GM12801 (cell line): ENCODE data around the gene CEP76.

Experiments used
- TF ChIP-seq, protein P1 (sequence below): IDR thresholded peaks from one replicate; pipeline ENCODE4 v1.5.1; 2011; ENCODE audit warnings: control low read depth; ENCODE audit not compliant: insufficient read length; ENCODE audit errors: extremely low read depth

CEP76 gene

GRCh38 chr18:12637393-12637792 is 65.1 kb downstream of the CEP76 start:
- TF ChIP-seq, protein P1, sequence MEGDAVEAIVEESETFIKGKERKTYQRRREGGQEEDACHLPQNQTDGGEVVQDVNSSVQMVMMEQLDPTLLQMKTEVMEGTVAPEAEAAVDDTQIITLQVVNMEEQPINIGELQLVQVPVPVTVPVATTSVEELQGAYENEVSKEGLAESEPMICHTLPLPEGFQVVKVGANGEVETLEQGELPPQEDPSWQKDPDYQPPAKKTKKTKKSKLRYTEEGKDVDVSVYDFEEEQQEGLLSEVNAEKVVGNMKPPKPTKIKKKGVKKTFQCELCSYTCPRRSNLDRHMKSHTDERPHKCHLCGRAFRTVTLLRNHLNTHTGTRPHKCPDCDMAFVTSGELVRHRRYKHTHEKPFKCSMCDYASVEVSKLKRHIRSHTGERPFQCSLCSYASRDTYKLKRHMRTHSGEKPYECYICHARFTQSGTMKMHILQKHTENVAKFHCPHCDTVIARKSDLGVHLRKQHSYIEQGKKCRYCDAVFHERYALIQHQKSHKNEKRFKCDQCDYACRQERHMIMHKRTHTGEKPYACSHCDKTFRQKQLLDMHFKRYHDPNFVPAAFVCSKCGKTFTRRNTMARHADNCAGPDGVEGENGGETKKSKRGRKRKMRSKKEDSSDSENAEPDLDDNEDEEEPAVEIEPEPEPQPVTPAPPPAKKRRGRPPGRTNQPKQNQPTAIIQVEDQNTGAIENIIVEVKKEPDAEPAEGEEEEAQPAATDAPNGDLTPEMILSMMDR = no peak

GRCh38 chr18:12631831-12632477 is 70.6 kb downstream of the CEP76 start:
- TF ChIP-seq, protein P1 = no peak

DNA sequence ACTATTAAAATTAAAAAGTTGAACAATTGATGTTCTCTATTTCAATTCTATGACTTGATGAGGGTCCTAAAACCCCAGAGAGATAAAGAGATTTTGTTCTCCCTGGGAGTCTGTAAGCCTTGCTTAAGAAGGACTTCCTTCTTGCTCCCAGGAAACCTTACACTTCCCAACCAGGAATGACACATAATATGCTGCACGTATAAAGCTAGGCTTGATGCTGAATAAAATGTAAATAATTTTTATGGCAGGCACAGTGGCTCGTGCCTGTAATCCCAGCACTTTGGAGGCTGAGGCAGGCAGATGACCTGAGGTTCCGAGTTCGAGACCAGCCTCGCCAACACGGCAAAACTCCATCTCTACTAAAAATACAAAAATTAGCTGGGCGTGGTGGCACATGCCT is 72.4 kb downstream of the CEP76 start:
- TF ChIP-seq, protein P1 = no peak

DNA sequence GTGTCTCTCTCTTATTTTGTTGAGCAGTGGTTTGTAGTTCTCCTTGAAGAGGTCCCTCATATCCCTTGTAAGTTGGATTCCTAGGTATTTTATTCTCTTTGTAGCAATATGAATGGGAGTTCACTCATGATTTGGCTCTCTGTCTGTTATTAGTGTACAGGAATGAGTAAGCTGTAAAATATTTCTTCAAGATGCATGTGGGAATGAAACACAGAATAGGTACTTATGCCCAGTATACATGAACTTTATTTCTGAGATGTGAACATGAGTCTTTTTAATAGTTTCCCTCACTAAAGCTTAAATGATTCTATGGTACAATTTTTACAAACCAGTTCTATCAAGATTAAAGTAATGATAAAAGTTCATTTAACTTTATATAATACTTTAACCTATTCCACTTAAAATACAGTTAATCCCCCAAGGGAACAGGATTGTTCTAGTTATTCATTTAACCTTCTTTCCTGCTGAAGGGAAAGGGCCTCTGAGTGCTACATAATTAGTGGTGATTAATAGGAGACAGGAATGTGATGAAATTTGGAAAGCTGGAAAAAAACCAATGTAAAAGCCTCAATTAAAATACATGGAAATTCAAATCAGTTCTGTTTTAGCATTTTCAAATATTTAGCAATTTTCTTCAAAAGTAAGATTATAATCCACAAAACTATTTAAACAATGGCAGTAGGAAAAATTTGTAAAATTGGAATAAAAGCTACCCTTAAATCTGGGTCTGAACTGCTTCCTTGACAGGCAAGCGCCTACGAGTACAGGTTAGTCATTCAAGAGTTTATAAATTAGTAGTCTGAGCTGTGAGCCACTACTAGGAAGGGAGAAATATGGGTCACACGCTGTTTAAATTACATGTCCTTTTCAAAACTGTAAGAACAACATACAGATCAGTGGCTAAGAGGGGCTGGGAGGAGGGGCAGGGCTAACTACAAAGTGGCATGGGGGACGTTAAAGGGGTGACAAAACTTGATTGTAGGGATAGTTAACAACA is 73.5 kb downstream of the CEP76 start:
- TF ChIP-seq, protein P1 = no peak

DNA sequence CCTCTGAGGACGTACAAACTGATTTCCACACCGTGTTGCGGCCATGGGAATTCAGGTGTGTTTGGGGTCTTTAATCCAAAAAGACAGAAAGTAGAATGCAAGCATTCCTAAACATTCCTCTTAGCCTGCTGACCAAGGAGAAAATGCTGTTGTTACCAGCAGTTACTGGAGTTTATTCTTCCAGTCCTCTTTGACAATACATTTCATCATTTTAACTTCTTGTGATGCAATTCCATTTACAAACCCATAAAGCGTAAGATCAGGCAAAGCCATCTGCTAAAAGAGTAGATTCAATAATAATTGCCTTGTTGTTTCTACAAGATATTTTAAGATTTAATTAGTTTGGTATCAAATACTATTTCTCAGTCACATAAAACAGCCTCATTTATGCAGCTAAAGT is 77.3 kb downstream of the CEP76 start:
- TF ChIP-seq, protein P1 = no peak
